ENCODE results near the gene SUN1.

Gene SUN1

DNA sequence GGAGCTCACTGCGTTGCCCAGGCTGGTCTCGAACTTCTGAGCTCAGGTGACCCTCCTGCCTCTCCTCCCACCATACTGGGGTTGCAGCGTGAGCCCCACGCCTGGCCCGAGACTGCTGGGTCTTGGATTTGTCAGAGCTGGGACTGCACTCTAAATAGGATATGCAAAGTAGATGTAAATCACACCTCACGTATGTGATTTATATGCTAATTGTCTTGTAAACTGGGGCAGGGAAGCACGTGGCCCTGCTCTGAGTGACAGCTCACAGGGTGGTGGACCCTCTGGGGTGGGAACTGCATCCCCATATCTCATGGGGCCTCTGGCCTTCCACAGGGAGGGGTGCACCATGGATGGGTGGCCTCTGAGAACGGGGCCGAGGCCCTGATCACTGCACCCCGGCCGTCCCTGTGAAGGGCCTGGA is 78.2 kb downstream of the SUN1 start:
- no peaks in the 10 kb centered on the region for H3K9me3 ChIP-seq (ENCODE audit: low read length)
- H3K27me3 ChIP-seq (ENCODE audit: insufficient read depth, low read length) = peaks cover 24% of the 10 kb centered on the region
- peaks cover 5% of the 10 kb centered on the region for H3K4me1 ChIP-seq (ENCODE audit: insufficient read depth, low read length)
- no peaks in the 10 kb centered on the region for H3K36me3 ChIP-seq (ENCODE audit: insufficient read depth, low read length)
- H3K4me3 ChIP-seq (ENCODE audit: low read length) = no peak overlapping the region
- H2AFZ ChIP-seq (ENCODE audit: low read depth, low read length) = no peak overlapping the region

DNA sequence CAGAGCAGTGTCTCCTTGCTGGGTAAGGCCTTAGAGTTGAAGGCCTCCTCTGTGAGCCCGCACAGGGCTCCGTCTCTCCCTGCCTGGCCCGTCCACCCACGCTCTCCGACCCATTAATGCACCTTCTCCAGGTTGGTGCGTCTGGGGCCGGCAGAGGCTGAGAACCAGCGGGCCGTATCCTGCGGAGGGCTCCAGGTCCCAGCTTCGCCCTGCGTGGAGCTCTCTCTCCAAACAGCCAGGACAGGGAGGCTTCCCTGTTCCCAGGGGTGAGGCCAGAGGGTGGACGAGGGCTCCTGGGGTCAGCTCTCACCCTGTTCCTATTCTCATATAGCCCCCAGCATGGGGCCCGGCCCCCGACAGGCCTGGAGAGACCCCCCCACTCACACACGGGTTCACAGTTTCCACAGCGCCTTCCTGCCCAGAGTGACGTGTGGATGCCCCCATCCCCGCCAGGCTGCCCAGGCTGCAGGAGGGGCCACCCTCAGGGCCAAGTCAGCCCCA is 78.7 kb downstream of the SUN1 start:
- H3K9me3 ChIP-seq (ENCODE audit: low read length) = no peaks in the 10 kb centered on the region
- peaks cover 24% of the 10 kb centered on the region for H3K27me3 ChIP-seq (ENCODE audit: insufficient read depth, low read length)
- no peak overlapping the region for H3K4me3 ChIP-seq (ENCODE audit: low read length)
- H3K36me3 ChIP-seq (ENCODE audit: insufficient read depth, low read length) = no peaks in the 10 kb centered on the region
- peaks cover 10% of the 10 kb centered on the region for H3K4me1 ChIP-seq (ENCODE audit: insufficient read depth, low read length)
- H2AFZ ChIP-seq (ENCODE audit: low read depth, low read length) = no peak overlapping the region

- Histone ChIP-seq H3K36me3 (ENCODE audit: insufficient read depth, low read length) (no peaks in the 10 kb centered on the region), H3K4me1 (ENCODE audit: insufficient read depth, low read length) (peaks cover 18% of the 10 kb centered on the region), H3K27me3 (ENCODE audit: insufficient read depth, low read length) (peaks cover 24% of the 10 kb centered on the region), H2AFZ (ENCODE audit: low read depth, low read length) (no peak overlapping the region), H3K4me3 (ENCODE audit: low read length) (no peak overlapping the region), H3K9me3 (ENCODE audit: low read length) (no peaks in the 10 kb centered on the region)
These were observed 79.7 kb downstream of the SUN1 start for GRCh38 chr7:911791-912480.

GRCh38 chr7:913736-914520 is 81.7 kb downstream of the SUN1 start:
- Histone ChIP-seq H3K4me1 (ENCODE audit: insufficient read depth, low read length) (peaks cover 18% of the 10 kb centered on the region), H3K36me3 (ENCODE audit: insufficient read depth, low read length) (no peaks in the 10 kb centered on the region), H3K9me3 (ENCODE audit: low read length) (no peaks in the 10 kb centered on the region), H3K4me3 (ENCODE audit: low read length) (no peak overlapping the region), H2AFZ (ENCODE audit: low read depth, low read length) (no peak overlapping the region), H3K27me3 (ENCODE audit: insufficient read depth, low read length) (peaks cover 20% of the 10 kb centered on the region)

DNA sequence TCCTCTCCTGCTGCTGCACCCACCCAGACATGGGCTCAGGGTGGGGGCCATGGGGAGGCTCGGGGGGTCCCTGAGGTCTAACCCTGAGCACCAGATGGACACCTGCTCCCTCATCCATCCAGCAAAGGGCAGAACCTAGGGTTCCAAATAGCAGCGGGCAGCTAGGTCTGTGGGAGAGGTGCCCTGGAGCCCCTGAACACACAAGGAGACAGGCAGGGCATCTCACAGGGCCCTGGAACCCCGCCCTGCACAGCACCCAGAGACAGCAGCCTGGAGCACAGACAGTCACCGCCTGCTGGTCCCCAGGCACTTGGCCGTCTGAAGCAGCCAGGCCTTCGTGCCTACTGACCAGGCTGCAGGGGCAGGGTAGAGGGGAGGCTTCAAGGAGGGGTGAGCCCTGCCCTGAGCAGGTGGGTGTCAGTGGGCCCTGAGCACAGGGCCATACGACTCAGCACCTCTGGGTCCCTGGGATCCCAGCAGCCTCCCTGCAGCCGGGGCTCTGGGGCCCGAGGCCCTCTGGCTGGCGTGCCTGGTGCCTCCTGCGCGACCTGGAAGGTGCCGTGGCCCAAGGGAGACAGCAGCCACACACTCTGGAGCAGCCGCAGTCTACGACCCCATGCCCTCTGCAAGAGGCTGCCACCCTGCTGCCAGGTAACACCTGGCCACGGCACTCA is 82.4 kb downstream of the SUN1 start:
- Histone ChIP-seq H3K9me3 (ENCODE audit: low read length) (no peaks in the 10 kb centered on the region), H3K36me3 (ENCODE audit: insufficient read depth, low read length) (no peaks in the 10 kb centered on the region), H3K4me3 (ENCODE audit: low read length) (no peak overlapping the region), H2AFZ (ENCODE audit: low read depth, low read length) (no peak overlapping the region), H3K4me1 (ENCODE audit: insufficient read depth, low read length) (peaks cover 18% of the 10 kb centered on the region), H3K27me3 (ENCODE audit: insufficient read depth, low read length) (peaks cover 15% of the 10 kb centered on the region)

- no peak overlapping the region for H2AFZ ChIP-seq (ENCODE audit: low read depth, low read length)
- H3K4me3 ChIP-seq (ENCODE audit: low read length) = no peak overlapping the region
- no peaks in the 10 kb centered on the region for H3K36me3 ChIP-seq (ENCODE audit: insufficient read depth, low read length)
- no peaks in the 10 kb centered on the region for H3K9me3 ChIP-seq (ENCODE audit: low read length)
- H3K27me3 ChIP-seq (ENCODE audit: insufficient read depth, low read length) = peaks cover 10% of the 10 kb centered on the region
- peaks cover 18% of the 10 kb centered on the region for H3K4me1 ChIP-seq (ENCODE audit: insufficient read depth, low read length)
These were observed 83.3 kb downstream of the SUN1 start for GRCh38 chr7:915291-916218.

DNA sequence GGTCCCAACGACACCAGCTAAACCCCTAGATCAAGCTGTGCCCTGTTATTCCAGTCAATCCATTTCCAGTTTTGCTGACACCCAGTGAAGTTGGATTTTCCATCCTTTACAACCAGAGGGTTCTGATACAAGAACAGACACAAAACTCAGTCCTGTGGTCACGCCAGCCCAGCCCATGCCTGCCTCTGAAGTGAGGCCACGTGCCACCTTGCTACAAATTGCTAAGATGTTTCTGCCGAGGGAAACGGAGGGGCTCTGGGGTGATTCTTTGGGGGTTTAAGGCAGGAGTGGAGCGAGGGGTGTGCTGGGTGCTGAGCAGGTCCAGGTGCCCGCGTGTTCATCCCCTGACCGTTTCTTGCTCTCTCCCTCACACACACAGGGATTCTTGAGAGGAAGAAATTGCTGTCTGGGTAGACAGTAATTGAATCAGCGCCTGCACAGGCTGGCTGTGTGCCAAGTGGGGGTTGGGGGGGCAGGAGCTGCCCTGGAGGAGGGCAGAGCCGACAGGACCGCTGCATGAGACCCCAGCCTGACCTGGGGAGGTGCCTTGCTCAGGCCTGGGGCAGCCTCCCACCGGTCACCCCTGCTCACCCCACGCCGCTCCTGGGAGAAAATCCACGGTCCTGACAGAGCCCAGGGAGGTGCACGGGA is 84.1 kb downstream of the SUN1 start:
- Histone ChIP-seq H3K27me3 (ENCODE audit: insufficient read depth, low read length) (peaks cover 5% of the 10 kb centered on the region), H3K4me3 (ENCODE audit: low read length) (no peak overlapping the region), H3K36me3 (ENCODE audit: insufficient read depth, low read length) (no peaks in the 10 kb centered on the region), H3K4me1 (ENCODE audit: insufficient read depth, low read length) (peaks cover 18% of the 10 kb centered on the region), H2AFZ (ENCODE audit: low read depth, low read length) (no peak overlapping the region), H3K9me3 (ENCODE audit: low read length) (no peaks in the 10 kb centered on the region)

GRCh38 chr7:917255-918117 is 85.2 kb downstream of the SUN1 start:
- no peaks in the 10 kb centered on the region for H3K36me3 ChIP-seq (ENCODE audit: insufficient read depth, low read length)
- peaks cover 20% of the 10 kb centered on the region for H3K4me1 ChIP-seq (ENCODE audit: insufficient read depth, low read length)
- H3K27me3 ChIP-seq (ENCODE audit: insufficient read depth, low read length) = peaks cover 8% of the 10 kb centered on the region
- no peak overlapping the region for H3K4me3 ChIP-seq (ENCODE audit: low read length)
- H3K9me3 ChIP-seq (ENCODE audit: low read length) = no peaks in the 10 kb centered on the region
- H2AFZ ChIP-seq (ENCODE audit: low read depth, low read length) = no peak overlapping the region

DNA sequence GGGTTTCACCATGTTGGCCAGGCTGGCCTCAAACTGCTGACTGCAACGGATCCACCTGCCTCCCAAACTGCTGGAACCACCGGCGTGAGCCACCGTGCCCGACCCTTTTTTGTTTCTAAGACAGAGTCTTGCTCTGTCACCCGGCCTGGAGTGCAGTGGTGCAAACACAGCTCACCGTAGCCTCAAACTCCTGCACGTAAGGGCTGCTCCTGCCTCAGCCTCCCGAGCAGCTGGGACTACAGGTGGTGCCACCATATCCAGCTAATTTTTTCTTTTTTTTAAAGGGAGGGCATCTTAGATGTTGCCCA is 85.8 kb downstream of the SUN1 start:
- Histone ChIP-seq H3K27me3 (ENCODE audit: insufficient read depth, low read length) (peaks cover 8% of the 10 kb centered on the region), H3K36me3 (ENCODE audit: insufficient read depth, low read length) (no peaks in the 10 kb centered on the region), H3K9me3 (ENCODE audit: low read length) (no peaks in the 10 kb centered on the region), H2AFZ (ENCODE audit: low read depth, low read length) (no peak overlapping the region), H3K4me1 (ENCODE audit: insufficient read depth, low read length) (peaks cover 23% of the 10 kb centered on the region), H3K4me3 (ENCODE audit: low read length) (no peak overlapping the region)

GRCh38 chr7:918441-919113 is 86.3 kb downstream of the SUN1 start:
- Histone ChIP-seq H3K9me3 (ENCODE audit: low read length) (no peaks in the 10 kb centered on the region), H2AFZ (ENCODE audit: low read depth, low read length) (no peak overlapping the region), H3K27me3 (ENCODE audit: insufficient read depth, low read length) (peaks cover 14% of the 10 kb centered on the region), H3K4me1 (ENCODE audit: insufficient read depth, low read length) (peaks cover 26% of the 10 kb centered on the region), H3K4me3 (ENCODE audit: low read length) (no peak overlapping the region), H3K36me3 (ENCODE audit: insufficient read depth, low read length) (no peaks in the 10 kb centered on the region)

- Histone ChIP-seq H2AFZ (ENCODE audit: low read depth, low read length) (no peak overlapping the region), H3K36me3 (ENCODE audit: insufficient read depth, low read length) (no peaks in the 10 kb centered on the region), H3K9me3 (ENCODE audit: low read length) (no peaks in the 10 kb centered on the region), H3K27me3 (ENCODE audit: insufficient read depth, low read length) (peaks cover 15% of the 10 kb centered on the region), H3K4me1 (ENCODE audit: insufficient read depth, low read length) (peaks cover 26% of the 10 kb centered on the region), H3K4me3 (ENCODE audit: low read length) (no peak overlapping the region)
These were observed 86.8 kb downstream of the SUN1 start for GRCh38 chr7:919114-919442.

Data from neuron (in vitro differentiated cells).